Measurements from ENCODE around the gene CPAMD8. TPM values are rescaled to one million over a fixed set of nuclear protein-coding genes. Genes with fewer than 3 reads are reported as not detected.

The CPAMD8 gene
- total and polyA plus RNA-seq, 10 of the 15 experiments (the other 5 are each of a cell fraction or from before 2014, with no cell fraction given) = 0.12 to 0.97 (median 0.25) TPM; not detected in 3

GRCh38 chr19:16861011-16861410, 165.6 kb downstream of the CPAMD8 start:
- peaks cover 3% of the 10 kb centered on the region in 2 experiments; a peak in 3 of 4 replicates for H3K36me3 ChIP-seq (ENCODE audit: control insufficient read depth in 2 of 2, insufficient read depth in 2 of 2, low read length in 1 of 2)
- POLR2A ChIA-PET = no interaction called here

GRCh38 chr19:16860118-16860517, 166.5 kb downstream of the CPAMD8 start:
- in situ Hi-C loops (cut with MboI) (no loop called here), intact Hi-C loops (cut with micrococcal nuclease; ENCODE audit: unreplicated experiment) (no loop called here)
- H4K20me1 ChIP-seq (ENCODE audit: control insufficient read depth, insufficient read depth) = no peaks in the 10 kb centered on the region
- peak; percentile 34; the same call in 1 of the 2 replicates for TF ChIP-seq POLR2A (IDR thresholded peaks at IDR 0.05; ENCODE audit: low read depth, low read length)
- no peak for TF ChIP-seq ESRRA (IDR thresholded peaks at IDR 0.05; ENCODE audit: low read length)
- no peaks in the 10 kb centered on the region for H3K9me3 ChIP-seq (replicated peaks; ENCODE audit: control insufficient read depth, insufficient read depth, low read length)
- no peak overlapping the region for H3K4me2 ChIP-seq (ENCODE audit: control insufficient read depth, insufficient read depth)
- peaks cover 16% of the 10 kb centered on the region for H3K4me1 ChIP-seq (ENCODE audit: control insufficient read depth, insufficient read depth, low read length)
- WGBS (ENCODE audit: insufficient coverage, insufficient replicate concordance, low lambda C conversion rate, missing lambda C conversion rate) = 96% methylated on average over 19 of the region's 20 CpGs
- FAIRE-seq = no peak
- BruUV-seq (replicated peaks) = no TSS peak
- H3K4me3 ChIP-seq = no peak overlapping the region
- no peaks in the 10 kb centered on the region for H3K27me3 ChIP-seq (replicated peaks in 1 of 2; ENCODE audit: control insufficient read depth in 2 of 2, insufficient read depth in 2 of 2, low read length in 1 of 2)
- no peaks in the 10 kb centered on the region for H3K79me2 ChIP-seq (ENCODE audit: control insufficient read depth, insufficient read depth, low read length)
- H2AFZ ChIP-seq (ENCODE audit: control insufficient read depth, low read depth, low read length) = no peak overlapping the region
- SMC1A ChIA-PET (ENCODE audit: uncharacterized antibody, unreplicated experiment) = no interaction called here
- CTCF ChIA-PET = no interaction called here
- no peak overlapping the region for H3K9ac ChIP-seq (ENCODE audit: control insufficient read depth, insufficient read depth, low read length)
- H3K36me3 ChIP-seq (ENCODE audit: control insufficient read depth in 2 of 2, insufficient read depth in 2 of 2, low read length in 1 of 2) = peaks cover 0 to 2% of the 10 kb centered on the region in 2 experiments; a peak in 3 of 4 replicates
- no peak for ATAC-seq
- no peak overlapping the region for H3K27ac ChIP-seq (ENCODE audit: control insufficient read depth, insufficient read depth)
- RAD21 ChIA-PET (ENCODE audit: unreplicated experiment) = no interaction called here
- no peak for DNase-seq (ENCODE audit: low read depth, low spot score)
- POLR2A ChIA-PET = no interaction called here

More at GRCh38 chr19:16861011-16861410, 165.6 kb downstream of the CPAMD8 start:
- 59% methylated on average over 3 of the region's 3 CpGs for WGBS (ENCODE audit: insufficient coverage, insufficient replicate concordance, low lambda C conversion rate, missing lambda C conversion rate)
- FAIRE-seq = no peak
- ChIA-PET RAD21 (ENCODE audit: unreplicated experiment) (no interaction called here), SMC1A (ENCODE audit: uncharacterized antibody, unreplicated experiment) (no interaction called here), CTCF (no interaction called here)
- BruUV-seq (replicated peaks) = no TSS peak
- Histone ChIP-seq H3K9me3 (replicated peaks; ENCODE audit: control insufficient read depth, insufficient read depth, low read length) (no peaks in the 10 kb centered on the region), H3K27me3 (replicated peaks in 1 of 2; ENCODE audit: control insufficient read depth in 2 of 2, insufficient read depth in 2 of 2, low read length in 1 of 2) (no peaks in the 10 kb centered on the region), H3K79me2 (ENCODE audit: control insufficient read depth, insufficient read depth, low read length) (no peaks in the 10 kb centered on the region), H2AFZ (ENCODE audit: control insufficient read depth, low read depth, low read length) (no peak overlapping the region), H4K20me1 (ENCODE audit: control insufficient read depth, insufficient read depth) (no peaks in the 10 kb centered on the region), H3K4me2 (ENCODE audit: control insufficient read depth, insufficient read depth) (no peak overlapping the region), H3K4me1 (ENCODE audit: control insufficient read depth, insufficient read depth, low read length) (peaks cover 16% of the 10 kb centered on the region), H3K9ac (ENCODE audit: control insufficient read depth, insufficient read depth, low read length) (no peak overlapping the region), H3K27ac (ENCODE audit: control insufficient read depth, insufficient read depth) (no peak overlapping the region), H3K4me3 (no peak overlapping the region)
- in situ Hi-C loops (cut with MboI) = no loop called here
- no peak for ATAC-seq
- no peak for DNase-seq (ENCODE audit: low read depth, low spot score)
- TF ChIP-seq POU2F2 (IDR thresholded peaks at IDR 0.05; ENCODE audit: borderline replicate concordance, low read depth, low read length) (0 out of 3 replicates have a peak, but pooled peaks have one; percentile 17), SREBF1 (IDR thresholded peaks at IDR 0.05; ENCODE audit: low read length) (no peak), KLF5 (IDR thresholded peaks at IDR 0.05; ENCODE audit: partially characterized antibody) (no peak), ZBED1 (IDR thresholded peaks at IDR 0.05; ENCODE audit: borderline replicate concordance) (no peak)
- intact Hi-C loops (cut with micrococcal nuclease; ENCODE audit: unreplicated experiment) = no loop called here

Measured in GM12878 (cell line).